ENCODE measurements around the gene FBN3.

FBN3 gene

DNA sequence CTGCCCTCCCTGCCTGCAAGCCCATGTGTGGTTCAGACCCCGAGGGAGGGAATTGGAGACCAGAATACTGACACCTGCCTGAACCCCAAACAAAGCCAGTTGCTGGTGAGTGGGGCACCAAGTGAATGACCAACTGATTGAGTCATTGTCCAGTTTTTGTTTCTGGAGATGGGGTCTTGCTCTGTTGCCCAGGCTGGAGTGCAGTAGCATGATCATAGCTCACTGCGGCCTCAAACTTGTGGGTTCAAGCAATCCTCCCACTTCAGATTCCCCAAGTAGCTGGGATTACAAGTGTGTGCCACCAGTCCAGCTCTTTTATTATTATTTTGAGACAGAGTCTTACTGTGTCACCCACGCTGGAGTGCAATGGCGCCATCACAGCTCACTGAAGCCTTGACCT lies 92.9 kb downstream of the FBN3 start:
- TF ChIP-seq, protein P1, sequence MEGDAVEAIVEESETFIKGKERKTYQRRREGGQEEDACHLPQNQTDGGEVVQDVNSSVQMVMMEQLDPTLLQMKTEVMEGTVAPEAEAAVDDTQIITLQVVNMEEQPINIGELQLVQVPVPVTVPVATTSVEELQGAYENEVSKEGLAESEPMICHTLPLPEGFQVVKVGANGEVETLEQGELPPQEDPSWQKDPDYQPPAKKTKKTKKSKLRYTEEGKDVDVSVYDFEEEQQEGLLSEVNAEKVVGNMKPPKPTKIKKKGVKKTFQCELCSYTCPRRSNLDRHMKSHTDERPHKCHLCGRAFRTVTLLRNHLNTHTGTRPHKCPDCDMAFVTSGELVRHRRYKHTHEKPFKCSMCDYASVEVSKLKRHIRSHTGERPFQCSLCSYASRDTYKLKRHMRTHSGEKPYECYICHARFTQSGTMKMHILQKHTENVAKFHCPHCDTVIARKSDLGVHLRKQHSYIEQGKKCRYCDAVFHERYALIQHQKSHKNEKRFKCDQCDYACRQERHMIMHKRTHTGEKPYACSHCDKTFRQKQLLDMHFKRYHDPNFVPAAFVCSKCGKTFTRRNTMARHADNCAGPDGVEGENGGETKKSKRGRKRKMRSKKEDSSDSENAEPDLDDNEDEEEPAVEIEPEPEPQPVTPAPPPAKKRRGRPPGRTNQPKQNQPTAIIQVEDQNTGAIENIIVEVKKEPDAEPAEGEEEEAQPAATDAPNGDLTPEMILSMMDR (conservative IDR thresholded peaks at IDR 0.05; ENCODE audit: low read depth), result no peak
- POLR2A ChIA-PET (ENCODE audit: low non-redundant PET), result no interaction called here
- CTCF ChIA-PET, result interaction anchor here (0.6 kb wide), 1 partner anchor 183 kb away, joined by 3 read pairs; no protein-coding TSS in a partner anchor
- DNase-seq (ENCODE audit: low spot score), result no peak
- H3K27ac ChIP-seq, result no peak overlapping the region

DNA sequence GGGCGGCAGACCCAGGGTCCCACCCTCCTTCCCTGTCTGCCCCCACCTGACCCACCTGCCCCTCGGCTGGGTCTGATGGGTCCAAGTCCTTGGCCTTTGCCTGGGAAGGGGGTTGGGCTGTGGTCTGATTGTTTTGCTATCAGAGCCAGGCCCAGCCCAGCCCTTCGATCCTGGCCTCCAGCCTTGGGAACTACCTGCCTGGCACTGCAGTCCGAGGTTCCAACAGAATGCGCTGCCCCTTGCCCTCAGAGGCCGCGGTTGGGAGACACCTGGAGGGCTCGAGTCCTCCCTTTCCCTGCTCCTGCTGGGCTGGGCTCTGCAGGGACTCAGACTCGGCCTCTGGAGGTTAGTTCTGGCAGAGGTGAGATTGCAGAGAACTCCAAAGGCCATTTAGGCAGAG lies 95.2 kb downstream of the FBN3 start:
- ChIA-PET POLR2A (ENCODE audit: low non-redundant PET) (no interaction called here), CTCF (no interaction called here)
- DNase-seq (ENCODE audit: low spot score), result no peak
- TF ChIP-seq, protein P1 (conservative IDR thresholded peaks at IDR 0.05; ENCODE audit: low read depth), result no peak
- no peak overlapping the region for H3K27ac ChIP-seq

DNA sequence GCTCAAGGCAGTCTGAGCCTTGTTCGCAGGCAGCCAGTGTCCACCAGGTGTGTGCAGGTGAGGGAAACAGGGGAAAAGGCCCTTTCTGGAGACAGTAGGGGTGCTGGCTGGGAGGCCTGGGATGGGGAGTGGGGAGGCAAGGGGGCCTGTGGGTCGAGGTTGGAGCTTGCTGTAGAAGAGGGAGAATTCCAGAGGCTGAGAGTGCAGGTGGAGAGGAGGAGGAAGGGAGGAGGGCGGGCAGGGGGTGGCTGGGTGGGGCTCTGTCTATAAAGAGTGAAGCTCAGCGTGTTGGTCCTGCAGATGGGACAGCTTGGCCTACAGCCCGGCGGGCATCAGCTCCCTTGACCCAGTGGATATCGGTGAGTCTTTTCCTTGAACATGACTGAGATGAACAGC lies 96.9 kb downstream of the FBN3 start, which contains the start of gene CCL25:
Gene CCL25, plus strand, starts transcription at position 297 of the 396 bp plus-strand sequence. CDS start 290 bp downstream, outside the sequence.
- no peak for DNase-seq (ENCODE audit: low spot score)
- ChIA-PET POLR2A (ENCODE audit: low non-redundant PET) (no interaction called here), CTCF (no interaction called here)
- TF ChIP-seq, protein P1 (conservative IDR thresholded peaks at IDR 0.05; ENCODE audit: low read depth), result no peak
- no peak within 1 kb of the TSS for H3K27ac ChIP-seq

DNA sequence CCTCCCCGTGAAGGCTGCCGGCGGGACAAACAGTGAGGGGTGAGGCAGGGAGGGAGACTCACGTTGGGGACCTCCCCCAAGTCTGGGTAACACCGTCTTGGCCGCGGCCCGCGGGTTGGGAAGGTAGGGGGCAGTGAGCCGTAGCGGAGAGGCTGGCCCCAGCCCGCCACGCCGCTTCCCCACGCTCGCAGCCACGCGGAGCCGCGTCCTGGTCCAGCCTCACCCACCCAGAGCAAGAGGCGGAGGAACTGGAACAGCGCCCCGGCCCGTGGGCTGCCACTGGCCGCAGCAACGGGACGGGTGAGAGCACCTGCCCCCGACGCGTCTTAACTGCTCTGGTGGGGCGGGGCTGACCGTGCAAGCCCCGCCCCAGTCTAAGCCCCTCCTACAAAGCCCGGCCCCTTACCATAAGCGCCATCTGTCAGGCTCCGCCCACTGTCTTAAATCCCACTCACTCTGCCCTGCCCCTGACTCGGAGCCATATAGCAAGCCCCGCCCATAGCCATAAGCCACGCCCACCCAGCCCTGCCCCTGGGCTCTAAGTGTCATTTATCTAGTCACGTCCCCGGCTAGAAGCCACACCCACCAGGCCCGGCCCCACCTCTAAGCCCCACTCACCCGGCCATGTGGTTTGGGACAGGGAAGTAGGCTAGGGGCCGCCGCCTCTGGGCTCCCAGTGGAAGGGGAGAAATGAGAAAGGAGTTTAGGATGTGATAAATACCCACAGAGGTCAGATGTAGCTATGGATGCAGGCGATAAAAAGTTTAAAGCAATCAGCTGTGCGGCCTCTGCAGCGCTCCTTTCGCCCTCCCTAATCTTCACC lies 98.9 kb downstream of the FBN3 start:
- TF ChIP-seq, protein P1 (conservative IDR thresholded peaks at IDR 0.05; ENCODE audit: low read depth), result no peak
- ChIA-PET POLR2A (ENCODE audit: low non-redundant PET) (no interaction called here), CTCF (interaction anchor here (0.6 to 0.7 kb wide), 2 partner anchors 212 to 540 kb away, joined by 3 read pairs; no protein-coding TSS in a partner anchor)
- DNase-seq (ENCODE audit: low spot score), result peak; percentile 93
- peak overlapping the region; percentile 5; the same call in 1 of the 2 replicates for H3K27ac ChIP-seq

DNA sequence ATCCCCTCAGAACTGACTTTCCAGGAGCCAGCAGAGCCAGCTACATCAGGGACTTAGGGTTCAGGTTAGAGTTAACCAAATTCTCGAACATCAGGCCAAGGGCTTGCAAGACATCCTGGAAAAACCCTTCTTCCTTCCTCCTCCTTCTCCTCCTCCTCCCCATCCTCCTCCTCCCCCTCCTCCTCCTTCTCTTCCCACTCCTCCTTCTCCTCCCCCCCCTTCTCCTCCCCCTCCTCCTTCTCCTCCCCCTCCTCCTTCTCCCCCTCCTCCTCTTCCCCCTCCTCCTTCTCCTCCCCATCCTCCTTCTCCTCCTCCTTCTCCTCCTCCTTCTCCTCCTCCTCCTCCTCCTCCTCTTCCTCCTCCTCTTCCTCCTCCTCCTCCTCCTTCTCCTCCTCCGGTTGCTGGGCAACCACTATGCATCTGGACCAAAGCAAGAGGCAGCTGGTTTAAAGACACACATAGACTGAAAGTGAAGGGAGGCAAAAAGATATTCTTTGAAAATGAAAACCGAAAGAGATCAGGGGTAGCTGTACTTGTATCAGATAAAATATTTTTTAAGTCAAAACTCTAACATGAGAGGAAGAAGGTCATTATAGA lies 102.7 kb downstream of the FBN3 start:
- TF ChIP-seq, protein P1 (conservative IDR thresholded peaks at IDR 0.05; ENCODE audit: low read depth), result no peak
- no peak overlapping the region for H3K27ac ChIP-seq
- ChIA-PET CTCF (interaction anchor here (0.6 kb wide), 1 partner anchor 542 kb away, joined by 5 read pairs; no protein-coding TSS in a partner anchor), POLR2A (ENCODE audit: low non-redundant PET) (no interaction called here)
- no peak for DNase-seq (ENCODE audit: low spot score)

DNA sequence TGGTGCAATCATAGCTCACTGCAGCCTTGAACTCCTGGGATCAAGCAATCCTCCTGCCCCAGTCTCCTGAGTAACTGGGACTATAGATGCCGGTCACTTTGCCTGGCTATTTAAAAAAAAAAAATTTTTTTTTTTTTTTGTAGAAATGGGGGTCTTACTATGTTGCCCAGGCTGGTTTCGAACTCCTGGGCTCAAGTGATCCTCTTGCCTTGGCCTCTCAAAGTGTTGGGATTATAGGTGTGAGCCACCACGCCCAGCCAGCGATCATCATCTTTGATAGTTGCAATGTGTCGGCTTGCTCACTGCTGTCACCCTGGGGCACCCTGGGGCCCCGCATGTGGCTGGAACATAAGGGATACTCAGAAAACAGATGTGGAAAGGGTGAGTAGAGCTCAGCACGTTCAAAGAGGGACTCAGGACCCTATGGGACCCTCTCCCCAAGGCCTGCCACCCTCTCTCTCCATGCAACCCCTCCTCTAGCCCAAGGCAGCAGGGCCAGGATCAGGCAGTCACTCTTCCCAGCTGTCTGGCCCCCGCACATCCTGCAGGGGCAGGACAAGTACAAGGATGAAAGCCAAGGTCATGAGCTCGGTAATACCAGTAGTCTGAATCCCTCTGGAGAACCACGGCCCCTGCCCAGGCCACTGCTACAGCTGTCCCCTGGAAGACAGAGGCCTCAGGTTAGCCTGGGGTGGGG lies 103.4 kb downstream of the FBN3 start:
- ChIA-PET POLR2A (ENCODE audit: low non-redundant PET) (no interaction called here), CTCF (no interaction called here)
- TF ChIP-seq, protein P1 (conservative IDR thresholded peaks at IDR 0.05; ENCODE audit: low read depth), result no peak
- no peak for DNase-seq (ENCODE audit: low spot score)
- no peak overlapping the region for H3K27ac ChIP-seq
